ENCODE measurements around the gene ZNF22.
A peak's percentile ranks its signal among the peaks of the same experiment; 100 is the strongest.

Gene ZNF22

DNA sequence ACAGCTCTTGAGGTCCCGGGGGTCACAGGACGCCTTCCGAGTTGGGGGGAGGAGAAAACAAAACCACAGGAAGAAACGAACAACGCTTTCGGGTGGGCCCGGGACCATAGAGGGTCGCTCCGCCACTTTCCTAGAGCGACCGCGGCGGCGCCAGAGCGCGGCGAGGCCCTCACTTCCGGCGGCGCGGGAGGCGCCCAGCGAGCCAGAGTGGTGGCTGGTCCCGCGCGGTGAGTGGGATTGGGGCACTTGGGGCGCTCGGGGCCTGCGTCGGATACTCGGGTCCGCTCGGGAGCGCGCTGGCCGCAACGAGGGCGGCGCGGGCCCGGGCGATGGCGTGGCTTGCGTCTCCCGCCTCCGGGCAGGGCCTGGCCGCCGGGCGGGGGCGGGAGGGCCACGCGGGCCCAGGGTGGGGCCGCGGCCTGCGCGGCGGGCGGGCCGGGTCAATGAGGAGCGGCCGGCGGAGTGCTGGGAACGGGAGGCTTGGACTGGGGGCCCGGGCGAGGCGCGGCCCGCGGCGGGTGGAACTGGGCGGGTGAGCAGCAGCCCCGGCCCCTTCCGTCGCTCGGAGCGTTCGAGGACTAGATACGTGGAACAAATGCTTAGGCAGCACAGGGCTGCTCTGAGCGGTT is at the start of gene ZNF22:
Gene ZNF22, plus strand, starts transcription at position 172 of the 629 bp plus-strand sequence. CDS start 2,446 bp downstream, outside the sequence.
- peak; percentile 51 for DNase-seq (ENCODE audit: low spot score)
- ChIA-PET CTCF (interaction anchor here (0.6 to 1.2 kb wide), 2 partner anchors 17 to 22 kb away, joined by 3 read pairs; partner anchors contain the start of gene DEPP1), POLR2A (ENCODE audit: low non-redundant PET) (no interaction called here)
- TF ChIP-seq, protein P1, sequence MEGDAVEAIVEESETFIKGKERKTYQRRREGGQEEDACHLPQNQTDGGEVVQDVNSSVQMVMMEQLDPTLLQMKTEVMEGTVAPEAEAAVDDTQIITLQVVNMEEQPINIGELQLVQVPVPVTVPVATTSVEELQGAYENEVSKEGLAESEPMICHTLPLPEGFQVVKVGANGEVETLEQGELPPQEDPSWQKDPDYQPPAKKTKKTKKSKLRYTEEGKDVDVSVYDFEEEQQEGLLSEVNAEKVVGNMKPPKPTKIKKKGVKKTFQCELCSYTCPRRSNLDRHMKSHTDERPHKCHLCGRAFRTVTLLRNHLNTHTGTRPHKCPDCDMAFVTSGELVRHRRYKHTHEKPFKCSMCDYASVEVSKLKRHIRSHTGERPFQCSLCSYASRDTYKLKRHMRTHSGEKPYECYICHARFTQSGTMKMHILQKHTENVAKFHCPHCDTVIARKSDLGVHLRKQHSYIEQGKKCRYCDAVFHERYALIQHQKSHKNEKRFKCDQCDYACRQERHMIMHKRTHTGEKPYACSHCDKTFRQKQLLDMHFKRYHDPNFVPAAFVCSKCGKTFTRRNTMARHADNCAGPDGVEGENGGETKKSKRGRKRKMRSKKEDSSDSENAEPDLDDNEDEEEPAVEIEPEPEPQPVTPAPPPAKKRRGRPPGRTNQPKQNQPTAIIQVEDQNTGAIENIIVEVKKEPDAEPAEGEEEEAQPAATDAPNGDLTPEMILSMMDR (conservative IDR thresholded peaks at IDR 0.05; ENCODE audit: low read depth): no peak
- peak within 1 kb of the TSS; percentile 95 for H3K27ac ChIP-seq

DNA sequence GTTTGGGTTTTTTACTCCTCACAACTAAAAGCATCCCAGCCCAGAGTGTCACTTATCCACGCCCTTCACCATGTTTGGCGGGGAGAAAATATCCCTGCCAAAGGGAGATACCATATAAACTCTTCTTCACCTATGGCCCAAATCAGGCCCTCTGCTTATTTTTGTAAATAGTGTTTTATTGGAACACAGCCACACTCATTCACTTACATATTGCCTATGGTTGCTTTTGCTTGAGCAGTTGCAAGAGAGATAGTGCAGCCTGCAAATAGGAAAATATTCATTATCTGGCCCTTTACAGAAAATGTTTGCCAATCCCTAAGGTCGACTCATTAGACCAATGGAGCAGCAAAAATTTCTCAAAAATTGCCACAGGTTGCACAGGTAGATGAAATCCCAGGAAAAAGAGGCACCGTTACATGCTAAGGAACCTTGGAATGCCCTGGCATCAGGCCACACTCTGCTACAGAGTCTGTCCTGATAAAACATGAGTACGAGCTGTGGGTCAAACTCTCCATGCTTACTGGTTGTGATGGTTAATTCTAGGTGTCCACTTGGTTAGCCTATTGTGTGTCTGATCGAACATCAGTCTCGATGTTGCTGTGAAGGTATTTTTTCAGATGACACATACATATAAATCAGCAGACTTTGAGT is 49.0 kb upstream of the ZNF22 start:
- H3K27ac ChIP-seq: no peak overlapping the region
- ChIA-PET POLR2A (ENCODE audit: low non-redundant PET) (no interaction called here), CTCF (no interaction called here)
- TF ChIP-seq, protein P1 (conservative IDR thresholded peaks at IDR 0.05; ENCODE audit: low read depth): no peak
- no peak for DNase-seq (ENCODE audit: low spot score)

DNA sequence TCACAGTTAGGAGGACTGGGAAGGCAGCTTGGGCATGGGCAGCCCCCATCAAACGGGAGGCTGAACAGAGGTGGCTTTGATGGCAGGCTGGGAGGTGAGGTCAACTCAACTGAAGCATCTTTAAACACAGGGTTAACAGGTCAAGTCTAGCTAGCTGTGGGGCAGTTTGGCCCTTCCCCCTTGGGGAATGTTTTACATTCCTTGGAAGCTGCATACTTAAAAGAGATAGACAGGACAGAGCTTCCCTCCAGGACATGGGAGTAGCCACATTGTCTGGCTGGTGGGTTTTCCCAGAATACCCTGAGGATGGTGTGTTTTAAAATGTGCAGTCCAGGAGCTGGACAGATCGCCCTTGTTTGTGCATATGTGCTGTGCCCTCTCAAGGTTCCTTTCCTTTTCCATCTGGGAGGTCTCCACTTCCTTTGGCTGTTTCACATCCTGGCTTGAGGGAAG is 47.9 kb upstream of the ZNF22 start:
- DNase-seq (ENCODE audit: low spot score): no peak
- TF ChIP-seq, protein P1 (conservative IDR thresholded peaks at IDR 0.05; ENCODE audit: low read depth): no peak
- POLR2A ChIA-PET (ENCODE audit: low non-redundant PET): interaction anchor here (0.6 kb wide), 1 partner anchor 84 kb away, joined by 3 read pairs; no protein-coding TSS in a partner anchor
- CTCF ChIA-PET: no interaction called here
- no peak overlapping the region for H3K27ac ChIP-seq

DNA sequence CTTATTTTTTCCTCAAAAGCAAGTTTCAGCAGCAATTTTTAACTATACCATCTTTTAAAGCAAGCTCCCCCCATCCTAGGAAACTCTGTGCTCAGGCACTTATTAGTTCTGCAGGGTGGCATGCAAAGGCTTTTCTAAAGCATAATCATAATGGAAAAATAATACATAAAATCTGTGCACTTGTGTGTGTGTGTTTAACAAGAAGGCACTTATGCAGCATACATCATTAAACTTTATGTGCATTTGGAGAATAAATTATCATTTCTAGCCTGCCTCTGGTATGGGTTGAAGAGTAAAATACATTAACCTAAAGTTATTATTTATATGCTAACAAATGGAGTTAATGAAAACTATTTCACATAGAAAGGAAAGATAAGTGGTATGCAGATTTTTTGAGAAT is 46.7 kb upstream of the ZNF22 start:
- ChIA-PET CTCF (no interaction called here), POLR2A (ENCODE audit: low non-redundant PET) (no interaction called here)
- TF ChIP-seq, protein P1 (conservative IDR thresholded peaks at IDR 0.05; ENCODE audit: low read depth): no peak
- no peak for DNase-seq (ENCODE audit: low spot score)
- H3K27ac ChIP-seq: no peak overlapping the region

DNA sequence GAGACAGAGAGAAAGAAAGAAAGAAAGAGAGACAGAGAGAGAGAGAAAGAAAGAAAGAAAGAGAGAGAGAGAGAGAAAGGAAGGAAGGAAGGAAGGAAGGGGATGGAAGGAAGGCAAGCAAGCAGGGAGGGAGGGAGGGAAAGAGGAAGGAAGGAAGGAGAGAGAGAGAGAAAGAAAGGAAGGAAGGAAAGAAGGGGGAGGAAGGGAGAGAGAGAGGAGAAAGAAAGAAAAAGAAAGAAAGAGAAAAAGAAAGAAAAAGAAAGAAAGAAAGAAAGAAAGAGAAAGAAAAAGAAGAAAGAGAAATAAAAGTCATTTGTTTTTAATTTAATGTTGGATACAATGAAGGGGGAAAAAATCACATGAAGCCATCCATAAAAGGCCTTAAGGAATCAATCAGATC is 45.8 kb upstream of the ZNF22 start:
- no peak for DNase-seq (ENCODE audit: low spot score)
- TF ChIP-seq, protein P1 (conservative IDR thresholded peaks at IDR 0.05; ENCODE audit: low read depth): no peak
- no peak overlapping the region for H3K27ac ChIP-seq
- POLR2A ChIA-PET (ENCODE audit: low non-redundant PET): no interaction called here
- CTCF ChIA-PET: no interaction called here

DNA sequence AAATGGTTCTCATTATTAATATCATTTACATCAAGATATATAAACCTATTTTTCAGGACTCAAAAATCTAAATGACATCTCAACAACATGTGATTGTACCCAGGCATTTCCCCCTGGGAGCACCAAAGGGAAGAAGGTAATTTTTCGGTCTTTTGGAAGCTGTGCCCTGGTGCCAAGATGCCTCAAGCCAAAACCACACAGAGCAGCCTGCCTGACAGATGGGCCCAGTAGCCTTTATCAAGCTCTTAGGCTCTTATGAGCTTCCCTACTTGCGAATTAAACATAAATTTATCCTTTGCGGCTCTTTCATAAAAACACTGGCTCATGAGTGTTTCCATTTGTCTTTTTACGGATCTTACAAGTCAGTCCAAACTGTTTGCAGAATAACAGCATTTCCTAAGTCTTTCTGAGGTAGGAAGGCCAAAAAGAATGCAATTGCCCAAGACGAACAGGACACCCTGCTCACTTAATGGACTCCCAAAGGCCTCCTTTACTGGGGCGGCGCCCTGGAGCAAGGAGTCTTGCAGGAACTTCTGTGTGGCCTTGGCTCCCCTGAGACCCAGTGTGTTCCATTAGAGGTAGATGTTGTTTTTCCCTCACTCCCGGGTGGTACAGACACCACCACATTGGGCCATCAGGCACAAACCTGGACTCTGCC is 45.2 kb upstream of the ZNF22 start:
- ChIA-PET POLR2A (ENCODE audit: low non-redundant PET) (no interaction called here), CTCF (interaction anchor here (0.7 kb wide), 1 partner anchor 60 kb away, joined by 7 read pairs; no protein-coding TSS in a partner anchor)
- DNase-seq (ENCODE audit: low spot score): no peak

More for the DNA sequence above, 45.2 kb upstream of the ZNF22 start:
- TF ChIP-seq, protein P1 (conservative IDR thresholded peaks at IDR 0.05; ENCODE audit: low read depth): no peak
- no peak overlapping the region for H3K27ac ChIP-seq

Data from RWPE1 (cell line).